GM18873 (cell line): ENCODE data around the gene MPRIP.

Experiments used
- ATAC-seq: cut with Tn5 transposase; IDR thresholded peaks from one replicate; pipeline ENCODE4 v1.9.1; 2021; ENCODE audit warnings: mild to moderate bottlenecking, moderate library complexity, moderate number of reproducible peaks; ENCODE audit not compliant: unreplicated experiment, low FRiP score

MPRIP gene

GRCh38 chr17:17064322-17064721 is 22.1 kb downstream of the MPRIP start:
- no peak for ATAC-seq

- no peak for ATAC-seq
Measured at GRCh38 chr17:17066021-17066420, 23.8 kb downstream of the MPRIP start.

- ATAC-seq, result no peak
Measured at GRCh38 chr17:17067257-17067656, 25.0 kb downstream of the MPRIP start.

- no peak for ATAC-seq
Measured at GRCh38 chr17:17069849-17070248, 27.6 kb downstream of the MPRIP start.

- no peak for ATAC-seq
Measured at GRCh38 chr17:17070931-17071330, 28.7 kb downstream of the MPRIP start.

- ATAC-seq, result no peak
Measured at GRCh38 chr17:17071531-17072360, 29.5 kb downstream of the MPRIP start.

- ATAC-seq, result no peak
Measured at GRCh38 chr17:17072546-17072945, 30.3 kb downstream of the MPRIP start.

GRCh38 chr17:17073030-17073564 is 30.8 kb downstream of the MPRIP start:
- ATAC-seq, result no peak

GRCh38 chr17:17073581-17074403 is 31.5 kb downstream of the MPRIP start:
- no peak for ATAC-seq

- no peak for ATAC-seq
Measured at GRCh38 chr17:17075125-17075781, 33.0 kb downstream of the MPRIP start.

GRCh38 chr17:17076066-17076465 is 33.8 kb downstream of the MPRIP start:
- ATAC-seq, result no peak

GRCh38 chr17:17077101-17077500 is 34.8 kb downstream of the MPRIP start:
- no peak for ATAC-seq

GRCh38 chr17:17077861-17078732 is 35.8 kb downstream of the MPRIP start:
- no peak for ATAC-seq

- no peak for ATAC-seq
Measured at GRCh38 chr17:17078832-17079231, 36.6 kb downstream of the MPRIP start.

- ATAC-seq, result no peak
Measured at GRCh38 chr17:17079336-17079735, 37.1 kb downstream of the MPRIP start.

GRCh38 chr17:17079761-17080160 is 37.5 kb downstream of the MPRIP start:
- ATAC-seq, result no peak

- no peak for ATAC-seq
Measured at GRCh38 chr17:17080181-17080631, 37.9 kb downstream of the MPRIP start.

GRCh38 chr17:17080781-17081180 is 38.5 kb downstream of the MPRIP start:
- ATAC-seq, result no peak

GRCh38 chr17:17081304-17081940 is 39.2 kb downstream of the MPRIP start:
- no peak for ATAC-seq
